Measurements from ENCODE around the gene HBG1.
"Not testable (repeated sequence)": the region's sequence is repeated elsewhere in the genome, so short reads cannot be mapped to it uniquely, and the experiment has no call there.

HBG1 gene

DNA sequence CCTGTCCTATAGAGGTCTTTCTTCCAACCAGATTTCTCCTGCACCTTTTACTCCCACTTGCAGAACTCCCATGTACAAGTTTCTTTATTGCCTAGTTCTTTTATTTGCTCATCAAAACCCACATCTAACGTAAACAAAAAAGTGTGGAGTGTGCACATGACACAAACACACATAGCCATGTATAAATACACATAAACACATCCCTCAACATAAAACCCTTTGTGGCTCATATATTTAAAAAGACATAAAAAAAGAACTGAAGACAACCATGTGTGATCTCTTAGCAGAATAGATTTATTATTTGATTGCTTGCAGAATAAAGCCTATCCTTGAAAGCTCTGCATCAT, 3.2 kb upstream of the HBG1 start:
- H3K27me3 ChIP-seq: no peaks in the 10 kb centered on the region
- no peaks in the 10 kb centered on the region for H3K9me3 ChIP-seq
- no peaks in the 10 kb centered on the region for H3K4me1 ChIP-seq (ENCODE audit: control insufficient read depth in 1 of 2, insufficient read depth in 1 of 2, low read depth in 1 of 2, low read length in 1 of 2)
- H3K36me3 ChIP-seq: no peaks in the 10 kb centered on the region
- no peak overlapping the region for H3K27ac ChIP-seq
- H3K4me3 ChIP-seq (ENCODE audit: low read depth in 1 of 2, low read length in 1 of 2): no peak overlapping the region
- no peak for TF ChIP-seq CTCF (IDR thresholded peaks at IDR 0.05)

GRCh38 chr11:5252192-5252918, 2.7 kb upstream of the HBG1 start:
- H3K4me3 ChIP-seq (ENCODE audit: low read depth in 1 of 2, low read length in 1 of 2): no peak overlapping the region
- H3K4me1 ChIP-seq (ENCODE audit: control insufficient read depth in 1 of 2, insufficient read depth in 1 of 2, low read depth in 1 of 2, low read length in 1 of 2): no peaks in the 10 kb centered on the region
- no peak for TF ChIP-seq CTCF (IDR thresholded peaks at IDR 0.05)
- no peaks in the 10 kb centered on the region for H3K36me3 ChIP-seq
- no peak overlapping the region for H3K27ac ChIP-seq
- no peaks in the 10 kb centered on the region for H3K27me3 ChIP-seq
- no peaks in the 10 kb centered on the region for H3K9me3 ChIP-seq

- no peak overlapping the region for H3K27ac ChIP-seq
- TF ChIP-seq CTCF (IDR thresholded peaks at IDR 0.05): no peak
- no peaks in the 10 kb centered on the region for H3K9me3 ChIP-seq
- no peaks in the 10 kb centered on the region for H3K27me3 ChIP-seq
- no peaks in the 10 kb centered on the region for H3K36me3 ChIP-seq
- no peaks in the 10 kb centered on the region for H3K4me1 ChIP-seq (ENCODE audit: control insufficient read depth in 1 of 2, insufficient read depth in 1 of 2, low read depth in 1 of 2, low read length in 1 of 2)
- H3K4me3 ChIP-seq (ENCODE audit: low read depth in 1 of 2, low read length in 1 of 2): no peak overlapping the region
Observed at GRCh38 chr11:5251746-5252145, 2.1 kb upstream of the HBG1 start.

- Histone ChIP-seq H3K9me3 (no peaks in the 10 kb centered on the region), H3K4me3 (ENCODE audit: low read depth in 1 of 2, low read length in 1 of 2) (no peak overlapping the region), H3K27ac (no peak overlapping the region), H3K27me3 (no peaks in the 10 kb centered on the region), H3K36me3 (no peaks in the 10 kb centered on the region), H3K4me1 (ENCODE audit: control insufficient read depth in 1 of 2, insufficient read depth in 1 of 2, low read depth in 1 of 2, low read length in 1 of 2) (no peaks in the 10 kb centered on the region)
- no peak for TF ChIP-seq CTCF (IDR thresholded peaks at IDR 0.05)
Observed at GRCh38 chr11:5250543-5251204, 1.0 kb upstream of the HBG1 start.

- H3K27me3 ChIP-seq; H3K4me3 ChIP-seq (ENCODE audit: low read depth in 1 of 2, low read length in 1 of 2); H3K4me1 ChIP-seq (ENCODE audit: control insufficient read depth in 1 of 2, insufficient read depth in 1 of 2, low read depth in 1 of 2, low read length in 1 of 2); H3K9me3 ChIP-seq; H3K36me3 ChIP-seq; H3K27ac ChIP-seq: not testable (repeated sequence)
Observed at GRCh38 chr11:5248498-5248897, 1.2 kb downstream of the HBG1 start.

- H3K27me3 ChIP-seq: no peaks in the 10 kb centered on the region
- H3K4me3 ChIP-seq (ENCODE audit: low read depth in 1 of 2, low read length in 1 of 2): no peak overlapping the region
- H3K27ac ChIP-seq: no peak overlapping the region
- H3K9me3 ChIP-seq: no peaks in the 10 kb centered on the region
- no peak for TF ChIP-seq CTCF (IDR thresholded peaks at IDR 0.05)
- no peaks in the 10 kb centered on the region for H3K4me1 ChIP-seq (ENCODE audit: control insufficient read depth in 1 of 2, insufficient read depth in 1 of 2, low read depth in 1 of 2, low read length in 1 of 2)
- no peaks in the 10 kb centered on the region for H3K36me3 ChIP-seq
Observed at GRCh38 chr11:5247472-5248192, 2.0 kb downstream of the HBG1 start.

All from neutrophil (primary cell).